Measurements from ENCODE around the gene BMAL1.
"Not testable (repeated sequence)": the region's sequence is repeated elsewhere in the genome, so short reads cannot be mapped to it uniquely, and the experiment has no call there.

The BMAL1 gene

GRCh38 chr11:13242564-13242963 is 35.0 kb upstream of the BMAL1 start:
- H3K27ac ChIP-seq (ENCODE audit: low read depth, low read length) = no peak overlapping the region

GRCh38 chr11:13247606-13248296 is 29.8 kb upstream of the BMAL1 start:
- Histone ChIP-seq H3K27me3 (ENCODE audit: control insufficient read depth in 5 of 5, insufficient read depth in 4 of 5, low read length in 5 of 5) (no peaks in the 10 kb centered on the region), H3K36me3 (ENCODE audit: control insufficient read depth in 5 of 5, insufficient read depth in 5 of 5, low read length in 5 of 5) (no peaks in the 10 kb centered on the region), H3K27ac (ENCODE audit: low read depth, low read length) (no peak overlapping the region), H3K9me3 (ENCODE audit: control insufficient read depth in 5 of 5, low read length in 5 of 5) (no peaks in the 10 kb centered on the region), H3K4me3 (ENCODE audit: low read depth in 1 of 5, low read length in 5 of 5) (no peak overlapping the region), H3K9ac (ENCODE audit: low read length in 5 of 5) (no peak overlapping the region), H3K4me1 (ENCODE audit: control insufficient read depth in 5 of 5, insufficient read depth in 5 of 5, low read length in 5 of 5) (no peaks in the 10 kb centered on the region)

More at GRCh38 chr11:13242564-13242963, 35.0 kb upstream of the BMAL1 start:
- Histone ChIP-seq H3K4me1 (ENCODE audit: control insufficient read depth in 5 of 5, insufficient read depth in 5 of 5, low read length in 5 of 5) (peaks cover 0 to 8% (median 4%) of the 10 kb centered on the region in 5 donors), H3K9me3 (ENCODE audit: control insufficient read depth in 5 of 5, low read length in 5 of 5) (no peaks in the 10 kb centered on the region), H3K36me3 (ENCODE audit: control insufficient read depth in 5 of 5, insufficient read depth in 5 of 5, low read length in 5 of 5) (no peaks in the 10 kb centered on the region), H3K4me3 (ENCODE audit: low read depth in 1 of 5, low read length in 5 of 5) (no peak overlapping the region), H3K27me3 (ENCODE audit: control insufficient read depth in 5 of 5, insufficient read depth in 4 of 5, low read length in 5 of 5) (no peaks in the 10 kb centered on the region), H3K9ac (ENCODE audit: low read length in 5 of 5) (no peak overlapping the region)

- Histone ChIP-seq H3K27ac (ENCODE audit: low read depth, low read length) (no peak overlapping the region), H3K27me3 (ENCODE audit: control insufficient read depth in 5 of 5, insufficient read depth in 4 of 5, low read length in 5 of 5) (no peaks in the 10 kb centered on the region), H3K9ac (ENCODE audit: low read length in 5 of 5) (no peak overlapping the region), H3K36me3 (ENCODE audit: control insufficient read depth in 5 of 5, insufficient read depth in 5 of 5, low read length in 5 of 5) (no peaks in the 10 kb centered on the region), H3K4me3 (ENCODE audit: low read depth in 1 of 5, low read length in 5 of 5) (no peak overlapping the region), H3K4me1 (ENCODE audit: control insufficient read depth in 5 of 5, insufficient read depth in 5 of 5, low read length in 5 of 5) (no peaks in the 10 kb centered on the region), H3K9me3 (ENCODE audit: control insufficient read depth in 5 of 5, low read length in 5 of 5) (no peaks in the 10 kb centered on the region)
These were observed 28.4 kb upstream of the BMAL1 start for GRCh38 chr11:13249177-13249576.

GRCh38 chr11:13249992-13250391 is 27.6 kb upstream of the BMAL1 start:
- H3K4me1 ChIP-seq (ENCODE audit: control insufficient read depth in 5 of 5, insufficient read depth in 5 of 5, low read length in 5 of 5) = no peaks in the 10 kb centered on the region

GRCh38 chr11:13251966-13252365 is 25.6 kb upstream of the BMAL1 start:
- Histone ChIP-seq H3K27me3 (ENCODE audit: control insufficient read depth in 5 of 5, insufficient read depth in 4 of 5, low read length in 5 of 5) (no peaks in the 10 kb centered on the region), H3K4me1 (ENCODE audit: control insufficient read depth in 5 of 5, insufficient read depth in 5 of 5, low read length in 5 of 5) (no peaks in the 10 kb centered on the region), H3K9me3 (ENCODE audit: control insufficient read depth in 5 of 5, low read length in 5 of 5) (no peaks in the 10 kb centered on the region), H3K9ac (ENCODE audit: low read length in 5 of 5) (no peak overlapping the region), H3K27ac (ENCODE audit: low read depth, low read length) (no peak overlapping the region), H3K36me3 (ENCODE audit: control insufficient read depth in 5 of 5, insufficient read depth in 5 of 5, low read length in 5 of 5) (no peaks in the 10 kb centered on the region), H3K4me3 (ENCODE audit: low read depth in 1 of 5, low read length in 5 of 5) (no peak overlapping the region)

More at GRCh38 chr11:13249992-13250391, 27.6 kb upstream of the BMAL1 start:
- Histone ChIP-seq H3K27me3 (ENCODE audit: control insufficient read depth in 5 of 5, insufficient read depth in 4 of 5, low read length in 5 of 5) (no peaks in the 10 kb centered on the region), H3K27ac (ENCODE audit: low read depth, low read length) (no peak overlapping the region), H3K9ac (ENCODE audit: low read length in 5 of 5) (no peak overlapping the region), H3K4me3 (ENCODE audit: low read depth in 1 of 5, low read length in 5 of 5) (no peak overlapping the region), H3K9me3 (ENCODE audit: control insufficient read depth in 5 of 5, low read length in 5 of 5) (no peaks in the 10 kb centered on the region), H3K36me3 (ENCODE audit: control insufficient read depth in 5 of 5, insufficient read depth in 5 of 5, low read length in 5 of 5) (no peaks in the 10 kb centered on the region)

GRCh38 chr11:13252438-13252837 is 25.2 kb upstream of the BMAL1 start:
- Histone ChIP-seq H3K27me3 (ENCODE audit: control insufficient read depth in 5 of 5, insufficient read depth in 4 of 5, low read length in 5 of 5) (no peaks in the 10 kb centered on the region), H3K4me3 (ENCODE audit: low read depth in 1 of 5, low read length in 5 of 5) (no peak overlapping the region), H3K9me3 (ENCODE audit: control insufficient read depth in 5 of 5, low read length in 5 of 5) (no peaks in the 10 kb centered on the region), H3K4me1 (ENCODE audit: control insufficient read depth in 5 of 5, insufficient read depth in 5 of 5, low read length in 5 of 5) (no peaks in the 10 kb centered on the region), H3K27ac (ENCODE audit: low read depth, low read length) (no peak overlapping the region), H3K36me3 (ENCODE audit: control insufficient read depth in 5 of 5, insufficient read depth in 5 of 5, low read length in 5 of 5) (no peaks in the 10 kb centered on the region), H3K9ac (ENCODE audit: low read length in 5 of 5) (no peak overlapping the region)

- H3K4me1 ChIP-seq (ENCODE audit: control insufficient read depth in 5 of 5, insufficient read depth in 5 of 5, low read length in 5 of 5) = peaks cover 0 to 15% (median 12%) of the 10 kb centered on the region in 5 donors
- no peaks in the 10 kb centered on the region for H3K27me3 ChIP-seq (ENCODE audit: control insufficient read depth in 5 of 5, insufficient read depth in 4 of 5, low read length in 5 of 5)
- H3K9ac ChIP-seq (ENCODE audit: low read length in 5 of 5) = no peak overlapping the region
These were observed 21.4 kb upstream of the BMAL1 start for GRCh38 chr11:13256216-13256615.

GRCh38 chr11:13258061-13258460 is 19.5 kb upstream of the BMAL1 start:
- not testable (repeated sequence) for H3K27ac ChIP-seq (ENCODE audit: low read depth, low read length); H3K9ac ChIP-seq (ENCODE audit: low read length in 5 of 5)

More at GRCh38 chr11:13256216-13256615, 21.4 kb upstream of the BMAL1 start:
- H3K27ac ChIP-seq (ENCODE audit: low read depth, low read length) = no peak overlapping the region
- H3K36me3 ChIP-seq (ENCODE audit: control insufficient read depth in 5 of 5, insufficient read depth in 5 of 5, low read length in 5 of 5) = no peaks in the 10 kb centered on the region
- no peak overlapping the region for H3K4me3 ChIP-seq (ENCODE audit: low read depth in 1 of 5, low read length in 5 of 5)
- no peaks in the 10 kb centered on the region for H3K9me3 ChIP-seq (ENCODE audit: control insufficient read depth in 5 of 5, low read length in 5 of 5)

GRCh38 chr11:13258855-13259254 is 18.7 kb upstream of the BMAL1 start:
- Histone ChIP-seq H3K4me1 (ENCODE audit: control insufficient read depth in 5 of 5, insufficient read depth in 5 of 5, low read length in 5 of 5) (peaks cover 0 to 30% (median 18%) of the 10 kb centered on the region in 5 donors), H3K27me3 (ENCODE audit: control insufficient read depth in 5 of 5, insufficient read depth in 4 of 5, low read length in 5 of 5) (no peaks in the 10 kb centered on the region), H3K4me3 (ENCODE audit: low read depth in 1 of 5, low read length in 5 of 5) (no peak overlapping the region), H3K9me3 (ENCODE audit: control insufficient read depth in 5 of 5, low read length in 5 of 5) (no peaks in the 10 kb centered on the region), H3K36me3 (ENCODE audit: control insufficient read depth in 5 of 5, insufficient read depth in 5 of 5, low read length in 5 of 5) (no peaks in the 10 kb centered on the region), H3K9ac (ENCODE audit: low read length in 5 of 5) (no peak overlapping the region), H3K27ac (ENCODE audit: low read depth, low read length) (no peak overlapping the region)

More at GRCh38 chr11:13258061-13258460, 19.5 kb upstream of the BMAL1 start:
- H3K4me3 ChIP-seq (ENCODE audit: low read depth in 1 of 5, low read length in 5 of 5); H3K9me3 ChIP-seq (ENCODE audit: control insufficient read depth in 5 of 5, low read length in 5 of 5); H3K36me3 ChIP-seq (ENCODE audit: control insufficient read depth in 5 of 5, insufficient read depth in 5 of 5, low read length in 5 of 5); H3K27me3 ChIP-seq (ENCODE audit: control insufficient read depth in 5 of 5, insufficient read depth in 4 of 5, low read length in 5 of 5): not testable (repeated sequence)
- H3K4me1 ChIP-seq (ENCODE audit: control insufficient read depth in 5 of 5, insufficient read depth in 5 of 5, low read length in 5 of 5) = peaks cover 0 to 30% (median 18%) of the 10 kb centered on the region in 5 donors

- no peaks in the 10 kb centered on the region for H3K36me3 ChIP-seq (ENCODE audit: control insufficient read depth in 5 of 5, insufficient read depth in 5 of 5, low read length in 5 of 5)
- H3K9me3 ChIP-seq (ENCODE audit: control insufficient read depth in 5 of 5, low read length in 5 of 5) = no peaks in the 10 kb centered on the region
- H3K4me1 ChIP-seq (ENCODE audit: control insufficient read depth in 5 of 5, insufficient read depth in 5 of 5, low read length in 5 of 5) = peaks cover 0 to 30% (median 18%) of the 10 kb centered on the region in 5 donors
- no peaks in the 10 kb centered on the region for H3K27me3 ChIP-seq (ENCODE audit: control insufficient read depth in 5 of 5, insufficient read depth in 4 of 5, low read length in 5 of 5)
- H3K9ac ChIP-seq (ENCODE audit: low read length in 5 of 5) = no peak overlapping the region
- H3K4me3 ChIP-seq (ENCODE audit: low read depth in 1 of 5, low read length in 5 of 5) = no peak overlapping the region
- no peak overlapping the region for H3K27ac ChIP-seq (ENCODE audit: low read depth, low read length)
These were observed 18.2 kb upstream of the BMAL1 start for GRCh38 chr11:13259374-13259773.
